HAP-1 (cell line): ENCODE results near the gene RFX2.
"Not testable (repeated sequence)": the region's sequence is repeated elsewhere in the genome, so short reads cannot be mapped to it uniquely, and the experiment has no call there.

Experiments
- DNase-seq, 2 experiments: peaks; one replicate each; pipeline ENCODE4 v3.0.0-alpha.2; 2016 to 2020; ENCODE audit warnings: low spot score in 2 of 2
- H3K27me3 ChIP-seq: fragments of 250-450 bp; sonication (Bioruptor Pico); 2 replicates; pipeline ENCODE4 v1.5.1; 2020; ENCODE audit warnings: low read depth, mild to moderate bottlenecking, moderate library complexity
- H3K36me3 ChIP-seq: fragments of 250-450 bp; sonication (Bioruptor Pico); replicated peaks from 2 replicates; pipeline ENCODE4 v1.5.1; 2020; ENCODE audit warnings: mild to moderate bottlenecking
- H3K4me1 ChIP-seq: fragments of 250-450 bp; sonication (Bioruptor Pico); 2 replicates; pipeline ENCODE4 v1.5.1; 2020; ENCODE audit warnings: mild to moderate bottlenecking
- H3K4me3 ChIP-seq: fragments of 250-450 bp; sonication (Bioruptor Pico); 2 replicates; pipeline ENCODE4 v1.5.1; 2020; ENCODE audit warnings: mild to moderate bottlenecking, moderate library complexity
- H3K9me3 ChIP-seq: fragments of 250-450 bp; sonication (Bioruptor Pico); 2 replicates; pipeline ENCODE4 v1.5.1; 2020; ENCODE audit warnings: mild to moderate bottlenecking, moderate library complexity
- in situ Hi-C: fragments of 300-500 bp; cut with MboI; formaldehyde crosslinking; loops from 3 replicates; pipeline ENCODE4 v1.14.3; 2020; ENCODE audit warnings: low sequenced_read_pairs, inconsistent platforms, mixed read lengths

The RFX2 gene

GRCh38 chr19:6116749-6117430, 6.6 kb upstream of the RFX2 start:
- Histone ChIP-seq H3K9me3 (no peaks in the 10 kb centered on the region; the same call in 1 of the 2 replicates), H3K27me3 (no peaks in the 10 kb centered on the region), H3K36me3 (no peaks in the 10 kb centered on the region), H3K4me1 (no peaks in the 10 kb centered on the region), H3K4me3 (no peak overlapping the region)
- no peak for DNase-seq
- in situ Hi-C loops: no loop called here

GRCh38 chr19:6115992-6116391, 5.7 kb upstream of the RFX2 start:
- H3K27me3 ChIP-seq: no peaks in the 10 kb centered on the region
- DNase-seq: no peak
- H3K4me1 ChIP-seq: no peaks in the 10 kb centered on the region
- in situ Hi-C loops: no loop called here
- no peak overlapping the region for H3K4me3 ChIP-seq
- H3K9me3 ChIP-seq: no peaks in the 10 kb centered on the region; the same call in 1 of the 2 replicates
- H3K36me3 ChIP-seq: no peaks in the 10 kb centered on the region

DNA sequence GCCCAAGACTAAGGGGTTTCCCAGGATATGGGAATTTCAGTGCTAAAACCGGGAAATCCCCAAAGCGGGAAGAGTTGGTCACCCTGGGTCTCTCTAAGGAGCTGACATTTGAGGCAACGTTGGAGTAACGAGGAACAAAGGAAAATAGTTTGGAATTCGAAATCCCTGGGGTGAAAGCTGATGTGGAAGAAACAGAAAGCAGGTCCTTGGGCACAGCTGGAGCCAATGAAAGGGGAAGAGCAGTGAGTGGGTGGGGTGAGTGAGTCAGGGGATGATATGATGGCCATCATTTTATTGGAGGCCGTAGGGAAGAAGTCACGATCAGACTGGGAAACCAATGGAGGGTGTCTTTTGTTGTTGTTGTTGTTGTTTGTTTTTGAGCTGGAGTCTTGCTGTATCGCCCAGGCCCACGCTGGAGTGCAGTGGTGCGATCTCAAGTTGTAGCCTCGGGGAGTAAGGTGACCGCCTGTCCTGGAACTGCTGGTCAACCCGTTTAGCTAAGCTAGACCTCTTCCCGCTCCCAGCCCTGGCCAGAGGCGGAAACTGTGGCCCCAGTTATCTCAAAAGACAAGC, 3.4 kb upstream of the RFX2 start:
- H3K4me3 ChIP-seq: no peak overlapping the region
- H3K4me1 ChIP-seq: peaks cover 3% of the 10 kb centered on the region
- in situ Hi-C loops: no loop called here
- H3K9me3 ChIP-seq: no peaks in the 10 kb centered on the region
- H3K27me3 ChIP-seq: no peaks in the 10 kb centered on the region
- no peaks in the 10 kb centered on the region for H3K36me3 ChIP-seq
- no peak for DNase-seq

DNA sequence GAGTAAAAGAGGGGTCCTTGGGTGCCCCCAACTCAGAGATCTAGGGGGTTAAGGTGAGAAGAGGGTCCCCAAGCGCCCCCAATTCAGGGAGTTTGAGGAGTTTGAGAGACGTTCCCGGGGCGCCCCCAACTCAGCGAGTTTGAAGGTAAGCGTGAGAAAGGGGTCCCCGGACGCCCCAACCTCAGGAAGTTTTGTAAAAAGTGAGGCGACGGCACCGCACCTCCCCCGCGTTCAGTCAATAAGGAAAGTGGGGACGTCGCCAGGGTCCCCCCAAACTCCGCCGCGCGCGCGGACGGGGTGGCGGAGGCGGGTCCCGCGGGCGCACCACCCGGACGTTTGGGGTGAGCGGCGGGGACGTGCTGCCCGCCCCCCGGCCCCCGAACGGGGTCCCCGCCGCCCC, 353 bp downstream of the RFX2 start:
- DNase-seq: no peak
- Histone ChIP-seq H3K4me3 (peak overlapping the region; percentile 47), H3K4me1 (peaks cover 3% of the 10 kb centered on the region), H3K36me3 (no peaks in the 10 kb centered on the region), H3K27me3 (no peaks in the 10 kb centered on the region), H3K9me3 (no peaks in the 10 kb centered on the region)
- in situ Hi-C loops: no loop called here

DNA sequence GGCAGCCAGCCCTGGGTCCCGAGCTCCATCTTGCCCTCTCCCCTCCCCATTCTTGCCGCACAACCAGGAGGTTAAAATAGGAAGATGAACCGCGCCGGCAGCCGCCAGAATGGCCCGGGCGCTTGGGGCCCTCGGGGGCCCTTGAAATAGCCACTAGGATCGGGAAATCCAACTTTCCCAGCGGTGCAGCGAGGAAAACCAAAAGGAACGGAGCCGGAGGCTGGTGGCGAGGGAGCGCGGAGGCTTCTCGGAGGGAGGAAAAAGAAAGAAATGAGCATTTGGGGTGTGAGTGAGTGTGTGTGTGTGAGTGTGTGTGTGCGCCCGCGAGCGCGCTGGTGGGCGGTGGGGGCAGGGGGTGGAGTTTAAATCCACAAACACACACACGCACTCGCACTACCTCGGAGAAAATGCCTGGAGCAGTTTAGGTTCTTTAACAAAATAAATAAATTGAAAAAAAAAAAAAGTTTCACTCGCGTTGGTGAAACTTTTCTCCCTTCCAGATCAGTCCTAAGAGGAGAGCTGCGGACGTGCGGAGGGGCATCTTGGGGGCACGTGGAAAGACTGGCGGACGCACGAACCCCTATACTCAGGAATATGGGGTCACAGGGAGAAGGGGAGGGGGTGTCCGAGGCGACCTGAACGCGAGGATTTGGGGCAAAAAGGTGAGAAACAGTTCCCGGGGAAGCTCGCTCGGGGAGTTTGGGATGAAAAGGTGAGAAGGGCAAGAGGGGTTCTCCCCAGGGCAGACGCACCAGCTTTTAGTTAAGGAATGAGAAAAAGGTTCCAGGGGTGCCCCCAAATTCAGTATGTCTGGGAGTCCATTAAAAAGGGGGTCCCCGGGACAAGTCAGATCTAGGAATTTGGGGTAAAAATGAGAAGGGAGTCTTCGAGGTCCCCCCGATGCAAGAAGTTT, 1.3 kb downstream of the RFX2 start:
- Histone ChIP-seq H3K27me3 (no peaks in the 10 kb centered on the region), H3K36me3 (no peaks in the 10 kb centered on the region), H3K9me3 (no peaks in the 10 kb centered on the region), H3K4me1 (peaks cover 3% of the 10 kb centered on the region), H3K4me3 (peak overlapping the region; percentile 47)
- DNase-seq: peak; percentile 24 to 63
- in situ Hi-C loops: no loop called here

GRCh38 chr19:6106643-6107294, 3.5 kb downstream of the RFX2 start:
- H3K27me3 ChIP-seq, DNase-seq, H3K4me1 ChIP-seq, H3K4me3 ChIP-seq, in situ Hi-C loops, H3K9me3 ChIP-seq, H3K36me3 ChIP-seq: not testable (repeated sequence)

- peaks cover 3% of the 10 kb centered on the region for H3K4me1 ChIP-seq
- no peaks in the 10 kb centered on the region for H3K27me3 ChIP-seq
These were observed 4.9 kb downstream of the RFX2 start for GRCh38 chr19:6105444-6105843.

GRCh38 chr19:6103894-6104293, 6.4 kb downstream of the RFX2 start:
- in situ Hi-C loops: no loop called here
- DNase-seq: no peak
- Histone ChIP-seq H3K36me3 (no peaks in the 10 kb centered on the region), H3K9me3 (no peaks in the 10 kb centered on the region), H3K4me1 (no peaks in the 10 kb centered on the region), H3K4me3 (no peak overlapping the region), H3K27me3 (no peaks in the 10 kb centered on the region)

More at GRCh38 chr19:6105444-6105843, 4.9 kb downstream of the RFX2 start:
- no peak for DNase-seq
- Histone ChIP-seq H3K9me3 (no peaks in the 10 kb centered on the region), H3K4me3 (no peak overlapping the region), H3K36me3 (no peaks in the 10 kb centered on the region)
- in situ Hi-C loops: no loop called here

DNA sequence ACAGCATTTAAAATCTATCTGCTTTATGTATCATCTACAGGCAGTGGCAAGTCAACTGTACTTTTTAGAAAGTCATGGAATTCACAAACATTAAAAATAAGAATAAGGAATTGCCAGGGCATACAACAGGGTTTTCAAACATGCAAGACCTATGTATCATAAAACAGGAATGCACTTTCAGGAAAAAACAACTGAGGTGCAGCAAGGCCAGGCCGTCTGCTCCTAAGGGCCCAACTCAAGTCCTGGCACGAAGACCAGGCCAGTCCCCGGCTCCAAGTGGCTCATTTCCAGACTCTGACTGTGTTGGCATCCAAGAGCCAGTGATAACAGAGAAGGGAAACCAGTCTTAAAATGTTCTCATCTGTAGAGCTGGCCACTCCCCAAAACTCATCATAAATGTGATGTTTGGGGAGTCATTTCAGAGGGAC, 7.1 kb downstream of the RFX2 start:
- H3K4me1 ChIP-seq: no peaks in the 10 kb centered on the region

GRCh38 chr19:6101991-6102390, 8.3 kb downstream of the RFX2 start:
- H3K27me3 ChIP-seq: no peaks in the 10 kb centered on the region
- H3K4me3 ChIP-seq: no peak overlapping the region
- no peaks in the 10 kb centered on the region for H3K9me3 ChIP-seq
- H3K4me1 ChIP-seq: no peaks in the 10 kb centered on the region
- in situ Hi-C loops: no loop called here
- H3K36me3 ChIP-seq: no peaks in the 10 kb centered on the region
- DNase-seq: no peak

More for the DNA sequence above, 7.1 kb downstream of the RFX2 start:
- Histone ChIP-seq H3K27me3 (no peaks in the 10 kb centered on the region), H3K9me3 (no peaks in the 10 kb centered on the region), H3K4me3 (no peak overlapping the region), H3K36me3 (no peaks in the 10 kb centered on the region)
- in situ Hi-C loops: no loop called here
- DNase-seq: no peak

DNA sequence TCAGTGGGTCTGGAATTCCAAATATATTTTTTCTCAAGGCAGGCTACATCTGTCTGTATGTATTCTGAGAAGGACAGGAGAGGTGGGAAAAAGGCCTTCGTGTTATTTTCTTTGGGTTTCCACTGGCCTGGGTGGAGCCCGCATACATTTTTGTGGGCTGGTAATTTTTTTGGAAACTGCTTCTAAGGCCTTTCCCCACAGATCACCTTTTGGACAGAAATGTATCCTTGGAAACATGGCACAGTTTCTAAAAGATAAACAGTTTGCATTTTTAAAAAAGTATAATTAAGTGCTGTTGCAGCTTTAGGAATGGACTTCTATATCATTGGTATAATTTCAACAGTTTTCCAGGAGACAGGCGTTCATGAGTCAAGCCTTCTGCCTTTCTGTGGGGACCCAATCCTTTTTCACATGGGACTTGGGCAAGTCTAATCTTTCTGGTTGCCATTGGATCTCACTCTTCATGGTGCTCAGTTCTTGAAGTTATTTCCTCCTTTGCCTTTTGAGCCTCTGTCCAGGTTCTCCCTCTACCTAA, 8.9 kb downstream of the RFX2 start:
- DNase-seq: no peak
- no peaks in the 10 kb centered on the region for H3K36me3 ChIP-seq
- no peak overlapping the region for H3K4me3 ChIP-seq
- no peaks in the 10 kb centered on the region for H3K27me3 ChIP-seq
- in situ Hi-C loops: no loop called here
- H3K9me3 ChIP-seq: no peaks in the 10 kb centered on the region
- no peaks in the 10 kb centered on the region for H3K4me1 ChIP-seq

GRCh38 chr19:6100284-6100915, 9.9 kb downstream of the RFX2 start:
- in situ Hi-C loops: no loop called here
- DNase-seq: no peak
- Histone ChIP-seq H3K4me1 (no peaks in the 10 kb centered on the region), H3K9me3 (no peaks in the 10 kb centered on the region), H3K27me3 (no peaks in the 10 kb centered on the region), H3K4me3 (no peak overlapping the region), H3K36me3 (no peaks in the 10 kb centered on the region)

GRCh38 chr19:6099599-6099998, 10.7 kb downstream of the RFX2 start:
- in situ Hi-C loops: no loop called here
- Histone ChIP-seq H3K4me3 (no peak overlapping the region), H3K36me3 (no peaks in the 10 kb centered on the region), H3K9me3 (no peaks in the 10 kb centered on the region), H3K27me3 (no peaks in the 10 kb centered on the region), H3K4me1 (no peaks in the 10 kb centered on the region)
- no peak for DNase-seq
